OCI-M2 (cell line): ENCODE data around the gene ARL15.

Experiments used
- DNase-seq: peaks from one replicate; lab custom pipeline; 2025; ENCODE audit not compliant: unreplicated experiment; lab: John Stamatoyannopoulos, UW

Gene ARL15

GRCh38 chr5:54214722-54215121 is 95.7 kb downstream of the ARL15 start:
- DNase-seq: no peak

- DNase-seq: no peak
Observed at GRCh38 chr5:54212331-54212730, 98.0 kb downstream of the ARL15 start.

DNA sequence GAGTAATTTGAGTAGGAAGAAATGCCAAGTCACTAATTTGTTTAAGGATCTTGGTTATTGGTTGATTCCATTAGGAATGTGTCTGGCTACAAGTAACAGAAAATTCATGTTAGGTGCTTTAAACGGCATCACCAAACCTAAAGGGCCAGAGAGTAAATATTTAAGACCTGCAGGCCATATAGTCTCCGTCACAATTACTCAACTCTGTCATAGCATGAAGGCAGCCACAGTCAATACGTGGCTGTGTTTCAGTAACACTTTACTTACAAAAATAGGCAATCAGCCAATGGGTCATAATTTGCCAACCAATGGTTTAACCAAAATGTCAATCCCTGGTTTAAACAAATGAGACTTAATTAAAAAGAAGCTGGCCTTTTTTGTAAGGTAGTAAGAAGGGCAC is 98.5 kb downstream of the ARL15 start:
- DNase-seq: no peak

- DNase-seq: no peak
Observed at GRCh38 chr5:54207566-54207965, 102.8 kb downstream of the ARL15 start.

- DNase-seq: no peak
Observed at GRCh38 chr5:54206580-54207229, 103.7 kb downstream of the ARL15 start.

DNA sequence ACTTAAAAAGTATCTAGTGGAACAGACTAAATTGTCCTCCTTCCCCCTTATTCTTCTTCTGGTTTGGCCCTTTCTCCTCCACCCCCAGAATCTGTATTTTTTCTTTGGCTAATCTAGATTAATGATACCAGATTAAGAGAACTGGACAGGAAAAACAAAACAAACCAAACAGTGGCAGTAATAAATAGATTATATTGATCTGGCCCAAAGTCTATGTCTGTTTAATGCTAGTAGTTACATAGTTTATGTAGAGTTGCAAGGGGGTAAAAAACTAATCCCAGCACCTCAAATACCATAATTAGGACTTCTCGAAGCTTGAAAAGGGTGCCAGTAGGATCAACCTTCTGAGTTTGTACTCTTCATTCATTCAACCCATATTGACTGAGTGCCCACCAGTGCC is 104.5 kb downstream of the ARL15 start:
- DNase-seq: no peak

- DNase-seq: no peak
Observed at GRCh38 chr5:54205453-54205852, 104.9 kb downstream of the ARL15 start.

DNA sequence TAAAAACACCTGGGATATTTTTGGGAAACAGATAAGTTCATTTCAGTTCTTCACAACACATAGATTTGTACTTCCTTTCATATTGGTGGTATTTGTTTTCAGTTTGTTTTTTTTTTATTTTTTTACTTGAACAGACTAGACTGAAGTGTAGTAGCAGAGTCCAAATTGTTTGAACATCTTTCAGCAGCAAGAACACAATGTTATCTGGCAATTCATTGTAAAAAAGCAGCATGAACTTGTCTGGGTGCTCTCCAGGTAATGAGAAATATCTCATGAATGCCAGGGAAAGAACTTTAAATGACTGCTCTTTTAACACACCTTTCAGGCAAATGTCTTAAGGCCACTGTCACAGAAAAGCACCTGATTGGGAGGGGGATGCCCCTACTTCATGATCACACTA is 113.4 kb downstream of the ARL15 start:
- no peak for DNase-seq

GRCh38 chr5:54195701-54196100 is 114.7 kb downstream of the ARL15 start:
- no peak for DNase-seq

DNA sequence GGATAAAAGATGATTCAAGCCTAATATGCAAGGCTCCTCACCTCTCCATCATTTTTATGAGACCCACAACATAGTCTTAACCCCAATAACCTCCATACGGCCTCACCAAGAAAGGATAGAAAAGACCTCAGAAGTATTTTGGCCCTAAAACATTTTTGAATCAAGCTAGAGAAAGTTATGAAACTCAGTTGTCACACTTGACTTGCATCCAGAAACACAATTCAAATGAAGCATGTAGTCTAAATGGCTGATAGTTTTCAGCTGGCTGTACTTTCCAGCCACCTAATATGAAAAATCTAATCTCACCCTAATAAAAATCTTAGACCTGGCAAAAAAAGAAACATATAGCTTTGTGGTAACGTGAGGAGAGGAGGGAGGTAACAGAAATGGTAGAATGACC is 116.1 kb downstream of the ARL15 start:
- no peak for DNase-seq

DNA sequence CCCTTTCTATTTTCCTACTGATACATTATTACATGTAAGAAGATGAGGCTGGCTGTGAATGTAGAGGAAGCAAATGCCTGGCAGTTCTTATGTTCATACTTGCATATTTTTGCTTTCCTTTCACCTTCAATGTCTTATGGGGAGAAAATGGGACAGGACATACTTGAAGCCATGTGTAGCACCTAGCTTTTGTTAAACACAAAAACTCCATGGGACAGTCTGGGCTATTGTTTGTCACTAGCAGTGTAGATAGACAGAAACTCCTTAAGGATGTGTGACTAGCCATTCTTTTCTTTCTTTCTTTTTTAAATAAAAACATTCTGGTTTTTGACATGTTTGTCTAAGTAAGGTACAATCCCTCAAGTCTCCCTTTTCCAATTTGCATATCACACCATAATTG is 122.7 kb downstream of the ARL15 start:
- no peak for DNase-seq

DNA sequence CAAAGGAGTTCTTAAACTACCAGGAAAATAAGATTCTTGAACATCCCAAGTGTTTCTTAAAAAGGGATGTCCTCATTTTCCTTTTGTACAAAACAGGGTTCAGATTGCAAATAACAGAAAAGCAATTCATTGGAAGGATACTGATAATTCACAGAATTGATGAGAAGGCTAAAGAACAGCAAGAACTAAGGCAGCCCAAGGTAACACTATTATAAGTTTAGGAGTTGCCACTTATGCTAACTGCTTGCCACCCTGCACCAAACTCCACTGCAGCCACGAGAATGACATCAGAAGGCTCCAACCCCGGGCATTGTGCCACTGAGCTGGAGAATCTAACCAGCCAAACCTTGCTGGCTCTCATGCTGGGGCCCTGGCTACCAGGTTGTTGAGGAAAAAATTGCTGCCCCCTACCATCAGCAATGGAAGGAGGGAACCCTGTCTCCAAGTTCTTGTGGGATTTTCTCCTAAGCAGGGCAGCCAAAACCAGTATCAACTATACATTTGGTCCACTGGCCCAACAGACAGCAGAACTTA is 123.4 kb downstream of the ARL15 start:
- DNase-seq: no peak

- DNase-seq: no peak
Observed at GRCh38 chr5:54186108-54186507, 124.3 kb downstream of the ARL15 start.

GRCh38 chr5:54184806-54185205 is 125.6 kb downstream of the ARL15 start:
- DNase-seq: no peak

DNA sequence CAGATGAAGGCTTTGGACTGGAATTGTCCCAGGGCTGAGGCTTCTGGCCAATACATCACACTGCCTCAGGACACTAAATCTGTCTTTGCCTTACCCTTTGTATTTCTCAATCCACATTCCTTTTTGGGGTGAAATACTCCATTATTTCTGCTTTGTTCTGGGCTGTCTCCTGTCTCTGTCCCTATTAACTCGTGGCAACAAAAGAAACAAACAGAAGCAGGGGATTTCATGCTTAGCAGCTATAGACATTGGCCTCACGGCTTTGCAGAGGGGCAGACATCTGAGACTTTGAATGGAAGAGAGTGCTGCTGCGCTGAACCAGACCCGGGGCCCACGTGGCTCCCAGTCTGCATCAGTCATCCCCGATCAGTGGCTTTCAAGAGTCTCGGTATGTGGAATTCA is 129.7 kb downstream of the ARL15 start:
- no peak for DNase-seq

GRCh38 chr5:54178991-54179390 is 131.4 kb downstream of the ARL15 start:
- no peak for DNase-seq

GRCh38 chr5:54178207-54178606 is 132.2 kb downstream of the ARL15 start:
- DNase-seq: no peak

- no peak for DNase-seq
Observed at GRCh38 chr5:54177058-54177457, 133.3 kb downstream of the ARL15 start.

DNA sequence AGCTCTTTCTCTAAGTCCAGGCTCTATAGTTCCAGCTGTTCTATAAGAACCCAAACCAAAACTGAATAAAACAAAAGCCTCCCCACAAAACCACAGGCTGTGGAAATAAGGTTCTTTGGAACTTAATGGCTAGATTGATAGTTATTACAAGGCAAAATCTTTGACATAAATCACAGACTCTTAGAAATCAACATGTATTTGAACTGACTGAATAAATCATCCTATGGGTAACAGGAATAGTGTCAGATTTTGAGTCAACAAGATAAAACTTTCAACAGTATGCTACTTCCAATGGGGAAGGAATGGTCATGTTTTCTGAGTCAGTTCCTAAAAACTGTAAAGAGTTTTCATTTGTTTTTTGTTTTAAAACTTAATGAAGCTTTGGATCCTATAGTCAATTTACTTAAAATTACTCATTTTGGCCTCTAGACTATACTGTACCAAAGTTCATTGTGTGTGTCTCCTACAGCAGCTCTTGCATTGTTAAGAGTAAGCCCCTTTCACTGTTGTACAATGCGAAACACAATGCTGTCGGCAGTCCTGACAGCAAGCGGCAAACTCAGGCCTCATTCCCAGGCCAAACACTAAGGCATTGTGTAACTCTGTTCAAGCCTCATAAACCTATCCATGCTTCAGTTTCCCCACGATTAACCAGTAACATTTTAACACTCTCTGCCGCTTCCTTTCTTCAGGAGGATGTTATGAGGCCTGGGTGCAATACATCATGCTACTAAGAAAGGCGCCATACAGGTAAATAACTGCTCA is 134.1 kb downstream of the ARL15 start:
- DNase-seq: no peak

GRCh38 chr5:54173251-54173650 is 137.1 kb downstream of the ARL15 start:
- DNase-seq: no peak

DNA sequence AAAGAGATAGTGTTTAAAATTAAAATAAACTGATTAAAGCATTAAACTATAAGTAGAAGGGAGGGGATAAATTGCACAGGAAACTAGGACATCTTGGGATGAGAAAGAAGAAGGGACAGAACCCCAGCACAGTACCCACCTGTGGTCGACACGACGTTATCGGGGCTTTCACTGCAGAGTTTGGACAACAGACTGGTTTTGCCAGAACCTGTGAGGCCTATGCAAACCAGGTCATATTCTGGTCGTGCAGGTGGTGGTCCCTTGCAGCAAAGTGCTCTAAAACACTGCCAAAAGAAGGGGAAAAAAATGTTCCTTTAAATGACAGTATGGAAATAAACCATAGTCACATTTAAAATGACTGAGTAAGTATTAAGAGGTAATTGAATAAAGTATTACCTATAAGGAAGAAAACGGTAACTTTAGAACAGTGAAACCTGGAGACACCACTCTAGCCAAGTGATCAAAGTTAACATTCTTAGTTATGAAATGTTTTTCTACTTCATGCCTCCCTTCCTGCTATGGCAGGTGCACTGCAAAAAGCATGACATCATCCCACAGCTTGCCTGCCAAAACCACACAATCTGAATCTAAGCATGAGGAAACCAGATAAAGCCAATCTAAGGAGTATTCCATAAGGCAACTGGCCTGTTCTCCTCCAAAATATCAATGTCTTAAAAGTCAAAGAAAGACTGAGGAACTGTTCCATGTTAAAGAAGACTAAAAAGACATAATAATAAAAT is 138.6 kb downstream of the ARL15 start:
- DNase-seq: no peak

DNA sequence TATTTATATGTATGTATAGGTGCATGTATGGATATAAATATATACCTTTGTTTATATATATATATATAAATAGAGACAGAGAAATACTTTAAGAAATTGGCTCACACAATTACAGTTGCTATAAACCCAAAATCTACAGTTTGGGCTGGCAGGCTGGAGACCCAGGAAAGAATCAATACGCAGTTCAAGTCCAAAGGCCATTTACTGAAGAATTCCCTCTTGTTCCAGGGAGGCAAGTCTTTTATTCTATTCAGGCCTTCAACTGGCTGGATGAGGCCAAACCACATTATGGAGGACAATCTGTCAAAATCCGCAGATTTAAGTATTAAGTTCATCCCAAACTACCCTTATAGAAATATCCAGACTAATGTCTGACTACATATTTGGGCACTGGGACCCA is 144.7 kb downstream of the ARL15 start:
- DNase-seq: no peak
